NB4 (cell line): Measurements from ENCODE around the gene PYM1.

Source experiments
- MYC ChIP-seq: IDR thresholded peaks from 2 replicates; pipeline ENCODE4 v1.6.1; 2011; ENCODE audit warnings: low read depth, low read length
- POLR2A ChIP-seq: IDR thresholded peaks from 2 replicates; pipeline ENCODE4 v1.6.1; 2011; ENCODE audit warnings: mild to moderate bottlenecking; ENCODE audit not compliant: insufficient read length; ENCODE audit errors: extremely low read depth
- TF ChIP-seq, protein P1 (sequence below): IDR thresholded peaks from one replicate; pipeline ENCODE4 v1.5.1; 2012; ENCODE audit warnings: low read depth, low read length
- TF ChIP-seq, protein P2 (sequence below): IDR thresholded peaks from 2 replicates; pipeline ENCODE4 v1.6.1; 2011; ENCODE audit warnings: low read depth, low read length

DNA sequence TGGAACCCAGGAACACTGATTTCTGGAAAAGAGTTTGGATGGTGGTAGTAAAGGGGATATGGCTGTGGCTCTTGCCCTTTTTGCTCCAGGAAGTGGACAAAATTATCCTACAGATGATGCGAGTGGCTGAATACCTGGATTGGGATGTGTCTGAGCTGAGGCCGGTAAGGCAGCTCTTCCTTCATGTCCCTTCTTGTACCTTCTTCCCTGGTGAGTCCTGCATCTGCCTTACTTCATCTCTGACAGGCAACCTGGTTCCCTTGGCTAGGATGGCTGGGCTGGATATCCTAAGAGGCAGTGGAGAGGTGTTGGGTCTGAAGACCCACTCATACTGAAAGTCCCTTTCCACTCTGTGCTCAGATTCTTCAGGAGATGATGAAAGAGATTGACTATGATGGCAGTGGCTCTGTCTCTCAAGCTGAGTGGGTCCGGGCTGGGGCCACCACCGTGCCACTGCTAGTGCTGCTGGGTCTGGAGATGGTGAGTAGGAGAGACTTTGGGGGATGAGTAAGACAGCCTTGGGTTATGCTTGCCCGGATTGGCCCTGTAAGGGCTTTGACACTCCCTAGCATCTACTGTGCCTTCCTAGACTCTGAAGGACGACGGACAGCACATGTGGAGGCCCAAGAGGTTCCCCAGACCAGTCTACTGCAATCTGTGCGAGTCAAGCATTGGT lies 11.3 kb upstream of the PYM1 start:
- TF ChIP-seq, protein P1, sequence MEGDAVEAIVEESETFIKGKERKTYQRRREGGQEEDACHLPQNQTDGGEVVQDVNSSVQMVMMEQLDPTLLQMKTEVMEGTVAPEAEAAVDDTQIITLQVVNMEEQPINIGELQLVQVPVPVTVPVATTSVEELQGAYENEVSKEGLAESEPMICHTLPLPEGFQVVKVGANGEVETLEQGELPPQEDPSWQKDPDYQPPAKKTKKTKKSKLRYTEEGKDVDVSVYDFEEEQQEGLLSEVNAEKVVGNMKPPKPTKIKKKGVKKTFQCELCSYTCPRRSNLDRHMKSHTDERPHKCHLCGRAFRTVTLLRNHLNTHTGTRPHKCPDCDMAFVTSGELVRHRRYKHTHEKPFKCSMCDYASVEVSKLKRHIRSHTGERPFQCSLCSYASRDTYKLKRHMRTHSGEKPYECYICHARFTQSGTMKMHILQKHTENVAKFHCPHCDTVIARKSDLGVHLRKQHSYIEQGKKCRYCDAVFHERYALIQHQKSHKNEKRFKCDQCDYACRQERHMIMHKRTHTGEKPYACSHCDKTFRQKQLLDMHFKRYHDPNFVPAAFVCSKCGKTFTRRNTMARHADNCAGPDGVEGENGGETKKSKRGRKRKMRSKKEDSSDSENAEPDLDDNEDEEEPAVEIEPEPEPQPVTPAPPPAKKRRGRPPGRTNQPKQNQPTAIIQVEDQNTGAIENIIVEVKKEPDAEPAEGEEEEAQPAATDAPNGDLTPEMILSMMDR, result no peak
- TF ChIP-seq, protein P2, sequence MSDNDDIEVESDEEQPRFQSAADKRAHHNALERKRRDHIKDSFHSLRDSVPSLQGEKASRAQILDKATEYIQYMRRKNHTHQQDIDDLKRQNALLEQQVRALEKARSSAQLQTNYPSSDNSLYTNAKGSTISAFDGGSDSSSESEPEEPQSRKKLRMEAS, result no peak
- TF ChIP-seq MYC (no peak), POLR2A (no peak)
